ENCODE data around the gene NEMP1.
"Not testable (repeated sequence)": the region's sequence is repeated elsewhere in the genome, so short reads cannot be mapped to it uniquely, and the experiment has no call there.

The NEMP1 gene

GRCh38 chr12:57040750-57041149 lies 37.8 kb downstream of the NEMP1 start:
- no peak overlapping the region for H3K4me3 ChIP-seq
- H3K27ac ChIP-seq: no peak overlapping the region

GRCh38 chr12:57040211-57040610 lies 38.4 kb downstream of the NEMP1 start:
- H3K4me3 ChIP-seq: no peak overlapping the region
- no peak overlapping the region for H3K27ac ChIP-seq

DNA sequence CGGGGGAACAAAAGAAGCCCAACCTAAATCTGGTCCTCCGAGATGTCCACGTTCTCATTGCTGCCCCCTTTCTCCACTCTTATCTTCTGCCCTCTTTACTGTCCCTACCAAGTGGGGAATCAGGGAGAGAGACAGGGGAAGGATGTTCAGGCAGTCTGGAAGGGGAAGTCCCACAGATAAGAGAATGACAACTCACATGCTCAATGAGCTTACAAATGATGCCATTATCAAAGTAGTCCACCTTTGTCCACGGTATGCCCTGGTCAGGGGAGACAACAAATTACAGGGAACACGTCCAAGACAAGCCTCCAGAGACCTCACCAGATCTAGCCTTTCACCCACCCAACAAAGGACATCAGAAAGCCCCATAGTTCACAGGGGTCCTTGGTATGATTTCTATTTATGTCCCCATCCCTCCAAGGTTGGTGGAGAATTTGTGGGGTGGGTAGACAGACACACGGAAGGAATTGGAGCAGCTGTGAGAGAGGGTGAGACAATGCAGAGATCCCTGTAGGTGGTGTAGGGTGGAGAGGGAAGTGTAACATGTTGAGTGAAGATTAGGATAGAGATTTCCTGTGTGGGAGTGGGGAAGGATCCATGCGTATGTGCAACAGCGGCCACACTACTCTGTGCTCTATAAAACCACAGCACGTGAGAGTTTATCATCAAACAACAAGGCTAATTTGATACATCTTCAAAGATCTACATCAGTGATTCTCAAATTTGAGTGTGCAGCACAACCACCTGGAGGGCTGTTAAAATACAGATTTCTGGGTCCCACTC lies 39.4 kb downstream of the NEMP1 start:
- H3K4me3 ChIP-seq: no peak overlapping the region
- H3K27ac ChIP-seq: no peak overlapping the region

DNA sequence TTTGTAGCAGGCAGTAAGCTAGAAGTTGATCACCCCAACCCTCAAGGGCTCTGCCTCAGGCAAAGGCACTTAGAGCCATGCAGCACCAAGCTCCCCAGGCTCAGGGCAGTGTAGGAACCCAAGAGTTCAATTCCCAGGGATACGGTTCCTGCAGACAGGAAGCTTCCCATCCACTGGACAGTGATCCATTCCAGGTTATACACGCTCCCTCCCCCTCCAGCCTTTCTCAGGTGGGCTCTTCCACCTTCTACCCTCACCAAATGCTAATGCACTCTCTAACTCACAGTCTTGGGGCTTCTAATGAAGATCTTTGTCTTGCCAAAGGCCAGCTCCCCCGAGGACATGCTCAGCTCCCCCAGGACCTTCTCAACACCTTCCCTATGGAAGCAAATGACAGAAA lies 41.3 kb downstream of the NEMP1 start:
- H3K27ac ChIP-seq: no peak overlapping the region
- H3K4me3 ChIP-seq: no peak overlapping the region

- no peak overlapping the region for H3K4me3 ChIP-seq
- no peak overlapping the region for H3K27ac ChIP-seq
Observed at GRCh38 chr12:57033431-57033830, 45.2 kb downstream of the NEMP1 start.

DNA sequence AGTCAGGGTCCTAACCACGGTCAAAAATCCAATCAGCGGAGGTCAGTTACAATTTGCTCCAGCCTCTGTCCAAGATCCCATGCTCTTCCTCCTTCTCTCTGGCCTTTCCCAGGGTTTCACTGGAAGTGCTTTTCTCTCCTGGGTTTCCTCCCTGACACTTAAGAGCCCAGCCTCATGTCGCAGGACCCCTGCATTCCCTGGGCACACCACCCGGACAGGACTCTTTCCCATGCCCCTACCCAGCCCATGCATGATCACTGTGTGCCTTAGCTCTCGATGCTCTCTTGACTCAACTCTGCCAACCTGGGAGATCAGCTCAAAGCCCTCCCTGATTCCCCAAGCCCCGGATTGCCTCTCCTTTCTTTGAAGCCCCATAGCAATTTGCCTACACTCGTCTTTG lies 46.8 kb downstream of the NEMP1 start:
- Histone ChIP-seq H3K4me3 (no peak overlapping the region), H3K27ac (peak overlapping the region in 1 of 21 experiments; percentile 31)

GRCh38 chr12:57031138-57031725 lies 47.4 kb downstream of the NEMP1 start:
- Histone ChIP-seq H3K4me3 (no peak overlapping the region), H3K27ac (peak overlapping the region in 2 of 21 experiments; percentile 31 to 39)

GRCh38 chr12:57029457-57029856 lies 49.1 kb downstream of the NEMP1 start:
- Histone ChIP-seq H3K4me3 (no peak overlapping the region), H3K27ac (no peak overlapping the region)

DNA sequence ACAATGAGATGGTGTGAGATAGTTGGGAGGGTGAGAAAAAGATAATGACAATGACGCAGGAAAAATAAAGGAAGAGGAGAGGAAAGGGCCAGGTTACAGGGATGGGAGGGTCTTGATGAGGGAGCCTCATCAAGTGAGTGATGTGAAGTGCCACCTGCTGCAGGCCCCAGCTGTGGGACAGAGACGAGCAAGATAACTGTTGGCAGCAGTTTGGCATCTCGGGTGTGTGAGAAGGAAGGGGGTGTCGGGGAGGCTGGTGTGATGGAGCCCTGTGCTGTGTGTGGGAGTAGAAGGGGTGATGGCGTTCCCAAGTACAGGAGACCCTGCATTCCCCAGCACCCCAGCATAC lies 50.8 kb downstream of the NEMP1 start:
- no peak overlapping the region for H3K27ac ChIP-seq
- H3K4me3 ChIP-seq: no peak overlapping the region

GRCh38 chr12:57027011-57027804 lies 51.4 kb downstream of the NEMP1 start:
- H3K4me3 ChIP-seq: no peak overlapping the region
- no peak overlapping the region for H3K27ac ChIP-seq

DNA sequence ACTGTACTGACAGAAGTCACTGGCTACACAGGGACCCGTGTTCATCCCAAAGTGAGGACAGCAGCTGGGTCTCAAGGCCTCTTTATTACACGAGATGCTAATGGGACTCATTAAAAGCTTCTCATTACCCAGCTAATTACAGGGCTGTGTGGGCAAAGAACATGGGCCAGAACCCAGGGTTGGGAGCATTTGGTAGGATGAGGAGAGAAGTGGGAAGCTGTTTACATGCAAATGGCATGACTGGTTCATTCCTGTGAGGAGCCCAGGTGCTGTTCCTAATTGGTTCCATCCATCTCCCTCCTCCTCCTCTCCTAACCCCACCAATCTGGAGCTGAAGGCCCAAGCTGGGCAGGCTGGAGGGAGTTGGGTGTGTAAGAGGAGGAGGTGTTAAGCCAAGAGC lies 53.4 kb downstream of the NEMP1 start:
- H3K27ac ChIP-seq: no peak overlapping the region
- H3K4me3 ChIP-seq: no peak overlapping the region

DNA sequence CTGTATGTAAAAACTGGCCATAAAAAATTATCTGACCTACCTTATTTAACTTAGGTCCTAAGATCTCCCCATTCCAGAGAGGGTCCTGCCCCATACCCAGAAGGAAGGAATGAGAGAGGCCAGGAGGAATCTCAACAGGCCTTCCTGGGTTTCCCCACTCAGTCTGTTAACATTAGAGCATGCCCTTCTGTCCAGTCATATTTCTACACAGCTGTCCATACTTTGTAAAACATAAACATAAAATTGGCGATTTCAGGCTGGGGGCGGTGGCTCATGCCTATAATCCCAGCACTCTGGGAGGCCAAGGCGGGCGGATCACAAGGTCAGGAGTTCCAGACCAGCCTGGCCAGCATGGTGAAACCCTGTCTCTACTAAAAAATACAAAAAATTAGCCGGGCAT lies 56.3 kb downstream of the NEMP1 start:
- H3K4me3 ChIP-seq, H3K27ac ChIP-seq: not testable (repeated sequence)

DNA sequence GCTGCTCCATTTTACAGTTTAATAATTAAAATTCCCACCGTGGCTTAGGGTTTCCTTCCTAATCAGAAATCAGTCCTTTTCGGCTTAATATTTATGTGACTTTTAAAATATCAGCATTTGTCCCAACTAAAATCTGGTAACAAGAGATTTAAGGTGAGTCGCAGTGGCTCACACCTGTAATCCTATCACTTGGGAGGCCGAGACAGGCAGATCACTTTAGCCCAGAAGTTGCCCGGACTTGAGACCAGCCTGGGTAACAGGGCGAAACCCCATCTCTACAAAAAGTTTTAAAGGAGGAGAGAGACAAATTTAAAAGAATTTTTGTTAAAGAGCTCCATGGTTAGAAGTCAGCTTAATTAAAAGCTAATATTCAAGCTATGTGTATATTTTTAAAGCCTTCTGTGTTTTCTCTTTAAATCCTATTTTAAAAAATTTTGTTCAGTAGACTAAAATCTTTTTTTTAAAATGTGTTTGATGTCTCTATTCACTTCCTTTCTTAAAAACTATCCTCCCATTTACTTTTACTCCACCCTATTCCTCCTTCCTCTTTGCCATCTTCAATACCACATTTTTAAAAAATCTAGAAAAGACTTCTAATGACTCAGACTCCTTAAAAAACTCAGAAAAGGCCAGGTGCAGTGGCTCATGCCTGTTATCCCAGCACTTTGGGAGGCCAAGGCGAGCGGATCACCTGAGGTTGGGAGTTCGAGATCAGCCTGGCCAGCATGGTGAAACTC lies 58.4 kb downstream of the NEMP1 start:
- Histone ChIP-seq H3K4me3 (no peak overlapping the region), H3K27ac (no peak overlapping the region)

DNA sequence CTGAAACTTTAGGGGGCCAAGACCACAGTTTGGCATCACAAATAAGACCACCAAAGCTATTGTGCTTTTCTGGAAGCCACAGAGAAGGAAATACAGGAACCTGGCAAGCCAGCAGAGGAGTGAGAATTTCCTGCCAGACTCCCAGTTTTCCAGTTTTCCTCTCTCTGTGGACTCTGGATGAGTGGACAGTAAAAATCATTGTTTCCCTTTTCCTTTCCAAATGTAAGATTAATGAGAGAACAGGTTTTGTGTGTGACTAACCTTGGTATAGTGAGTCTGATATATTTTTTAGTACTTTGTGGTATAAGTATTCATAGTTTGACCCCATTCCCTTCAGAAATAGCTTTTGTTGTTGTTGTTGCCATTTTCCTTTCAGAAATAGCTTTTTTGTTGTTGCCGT lies 59.7 kb downstream of the NEMP1 start:
- no peak overlapping the region for H3K27ac ChIP-seq
- no peak overlapping the region for H3K4me3 ChIP-seq

- not testable (repeated sequence) for H3K4me3 ChIP-seq, H3K27ac ChIP-seq
Observed at GRCh38 chr12:57018353-57018752, 60.2 kb downstream of the NEMP1 start.

GRCh38 chr12:57016348-57016747 lies 62.2 kb downstream of the NEMP1 start, which contains the start of gene TAC3:
Gene TAC3, minus strand, starts transcription at chr12:57016529. Its CDS starts 732 bp downstream, at chr12:57015797.
- Histone ChIP-seq H3K4me3 (no peak within 1 kb of the TSS), H3K27ac (no peak within 1 kb of the TSS)

DNA sequence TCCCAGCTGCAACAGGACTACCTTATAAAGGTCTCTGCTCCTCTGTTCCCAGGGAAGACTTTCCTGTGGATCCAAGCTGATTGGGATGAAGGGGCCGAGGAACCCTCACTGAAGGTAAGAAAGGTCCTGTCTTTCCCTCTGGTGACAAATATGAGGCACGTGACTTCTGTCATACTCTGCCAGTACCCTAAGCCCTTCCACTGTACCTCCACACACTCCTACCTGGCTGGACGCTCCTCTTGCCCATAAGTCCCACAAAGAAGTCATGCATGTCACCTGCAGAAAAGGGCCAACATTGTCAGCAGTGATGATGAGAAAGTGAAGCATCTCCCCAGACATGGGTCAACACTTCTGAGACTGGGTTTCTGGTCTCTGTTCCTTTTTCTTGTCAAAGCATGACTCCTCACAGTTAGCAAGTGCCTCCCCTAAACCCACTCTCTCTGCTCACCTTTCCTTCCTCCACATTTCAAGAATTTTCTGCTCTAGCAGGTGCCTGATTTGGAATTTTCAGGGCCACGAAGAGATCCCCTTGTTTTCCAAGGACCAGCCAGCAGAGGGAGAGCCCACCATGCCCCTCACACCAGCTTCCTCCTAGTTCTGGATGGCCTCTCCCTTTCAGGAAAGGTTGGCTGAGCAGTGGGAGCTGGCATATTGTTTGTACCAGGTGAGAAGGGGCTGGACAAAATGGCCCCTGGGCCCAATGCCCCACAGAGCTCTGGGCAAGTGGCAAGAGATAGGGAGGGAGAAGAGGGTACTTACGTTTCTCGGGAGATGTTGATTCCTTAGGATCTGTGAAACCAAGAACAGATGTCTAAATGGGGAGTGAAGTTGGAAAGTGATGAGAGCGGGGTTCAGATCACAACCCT lies 65.8 kb downstream of the NEMP1 start:
- Histone ChIP-seq H3K4me3 (no peak overlapping the region), H3K27ac (no peak overlapping the region)

GRCh38 chr12:57011438-57012424 lies 66.9 kb downstream of the NEMP1 start:
- H3K27ac ChIP-seq: no peak overlapping the region
- H3K4me3 ChIP-seq: no peak overlapping the region

All from skin epidermis (tissue), 12 donors.